Measurements from ENCODE around the gene APEX2.
"Not testable (repeated sequence)": the region's sequence is repeated elsewhere in the genome, so short reads cannot be mapped to it uniquely, and the experiment has no call there.

The APEX2 gene, protein sequence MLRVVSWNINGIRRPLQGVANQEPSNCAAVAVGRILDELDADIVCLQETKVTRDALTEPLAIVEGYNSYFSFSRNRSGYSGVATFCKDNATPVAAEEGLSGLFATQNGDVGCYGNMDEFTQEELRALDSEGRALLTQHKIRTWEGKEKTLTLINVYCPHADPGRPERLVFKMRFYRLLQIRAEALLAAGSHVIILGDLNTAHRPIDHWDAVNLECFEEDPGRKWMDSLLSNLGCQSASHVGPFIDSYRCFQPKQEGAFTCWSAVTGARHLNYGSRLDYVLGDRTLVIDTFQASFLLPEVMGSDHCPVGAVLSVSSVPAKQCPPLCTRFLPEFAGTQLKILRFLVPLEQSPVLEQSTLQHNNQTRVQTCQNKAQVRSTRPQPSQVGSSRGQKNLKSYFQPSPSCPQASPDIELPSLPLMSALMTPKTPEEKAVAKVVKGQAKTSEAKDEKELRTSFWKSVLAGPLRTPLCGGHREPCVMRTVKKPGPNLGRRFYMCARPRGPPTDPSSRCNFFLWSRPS

DNA sequence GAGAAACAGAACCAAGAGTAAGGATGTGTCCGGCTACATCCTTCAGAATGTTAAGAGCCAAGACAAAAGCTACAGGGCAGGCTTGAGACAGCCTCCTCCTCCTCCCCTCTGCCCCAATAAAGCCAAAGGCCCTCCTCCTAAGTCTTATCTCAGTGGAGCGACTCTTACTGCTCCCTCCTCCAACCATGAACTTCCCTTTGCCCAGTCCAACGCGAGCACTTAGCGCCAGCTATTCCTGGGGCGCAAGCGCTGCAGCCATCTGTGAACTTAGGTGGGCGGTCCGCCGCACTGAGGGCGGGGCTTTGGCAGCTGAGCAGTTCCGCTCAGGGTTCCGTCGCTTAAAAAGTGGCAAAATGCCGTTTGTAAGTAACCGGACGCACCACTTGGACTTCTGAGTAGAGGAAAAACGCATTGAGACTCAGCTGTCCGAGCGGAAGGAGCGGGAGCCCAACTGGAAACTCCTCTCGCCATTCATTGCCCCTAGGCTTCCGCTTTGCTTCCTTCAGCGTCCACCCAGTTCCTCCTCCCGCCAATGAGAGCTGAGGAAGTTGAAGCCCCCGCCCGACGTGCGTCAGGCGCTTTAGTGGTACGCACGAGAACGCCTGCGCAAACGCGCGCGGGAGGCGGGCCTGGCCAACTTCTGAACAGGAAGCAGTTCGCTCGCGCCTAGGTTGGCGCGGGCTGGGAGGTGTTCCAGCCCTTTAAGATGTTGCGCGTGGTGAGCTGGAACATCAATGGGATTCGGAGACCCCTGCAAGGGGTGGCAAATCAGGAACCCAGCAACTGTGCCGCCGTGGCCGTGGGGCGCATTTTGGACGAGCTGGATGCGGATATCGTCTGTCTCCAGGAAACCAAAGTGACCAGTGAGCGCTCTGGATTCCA, at the start of gene APEX2:
Gene APEX2, plus strand, starts transcription at position 647 of the 882 bp plus-strand sequence. Its CDS starts 60 bp downstream, at position 707.
- Histone ChIP-seq H3K4me1 (ENCODE audit: insufficient read depth, low read length) (peaks cover 6% of the 10 kb centered on the region), H3K9ac (ENCODE audit: low read length) (peak within 1 kb of the TSS; percentile 37), H3K9me3 (ENCODE audit: low read length) (no peaks in the 10 kb centered on the region), H3K27me3 (ENCODE audit: control insufficient read depth in 1 of 2, insufficient read depth in 2 of 2, low read length in 2 of 2) (no peaks in the 10 kb centered on the region), H3K4me3 (ENCODE audit: low read depth in 1 of 2, low read length in 2 of 2) (peak within 1 kb of the TSS; percentile 17 to 46), H3K36me3 (ENCODE audit: insufficient read depth, low read length) (peaks cover 10% of the 10 kb centered on the region), H3K27ac (ENCODE audit: low read depth, low read length) (peak within 1 kb of the TSS; percentile 73)

DNA sequence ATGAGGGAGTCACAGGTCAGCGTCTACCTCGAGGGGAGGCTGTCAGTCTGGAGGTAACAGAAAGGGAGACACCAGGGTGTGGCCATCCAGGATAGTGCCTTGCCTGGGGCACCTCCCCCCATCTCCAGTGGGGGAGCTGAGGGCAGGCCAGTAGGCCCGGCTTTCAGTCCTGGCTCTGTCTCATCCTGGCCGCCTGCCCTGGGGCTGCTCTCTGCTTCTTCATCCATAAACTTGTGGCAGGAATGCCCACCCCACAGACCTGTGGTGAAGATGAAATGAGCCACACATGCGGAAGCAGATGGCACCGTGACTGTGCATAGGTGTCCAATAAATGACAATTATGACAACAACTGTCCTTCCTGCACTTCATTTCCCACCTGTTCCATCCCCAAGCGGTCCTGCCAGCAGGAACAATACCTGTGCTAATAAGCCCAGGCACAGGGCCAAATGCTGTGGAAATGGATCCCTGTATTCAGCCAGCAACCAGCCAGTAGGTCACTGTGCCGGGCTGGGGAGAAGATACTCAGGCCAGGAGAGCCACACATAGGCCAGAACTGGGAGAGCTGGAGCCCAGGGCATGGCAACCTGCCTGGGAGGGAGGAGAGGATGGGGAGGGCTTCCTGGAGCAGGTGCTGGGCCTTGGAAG, 49.3 kb upstream of the APEX2 start:
- H3K4me1 ChIP-seq (ENCODE audit: insufficient read depth, low read length): no peaks in the 10 kb centered on the region
- H3K4me3 ChIP-seq (ENCODE audit: low read depth in 1 of 2, low read length in 2 of 2): no peak overlapping the region
- H3K9me3 ChIP-seq (ENCODE audit: low read length): no peaks in the 10 kb centered on the region
- H3K9ac ChIP-seq (ENCODE audit: low read length): no peak overlapping the region
- H3K27ac ChIP-seq (ENCODE audit: low read depth, low read length): no peak overlapping the region
- no peaks in the 10 kb centered on the region for H3K36me3 ChIP-seq (ENCODE audit: insufficient read depth, low read length)
- H3K27me3 ChIP-seq (ENCODE audit: control insufficient read depth in 1 of 2, insufficient read depth in 2 of 2, low read length in 2 of 2): peaks cover 0 to 5% of the 10 kb centered on the region in 2 donors

- Histone ChIP-seq H3K27me3 (ENCODE audit: control insufficient read depth in 1 of 2, insufficient read depth in 2 of 2, low read length in 2 of 2) (no peaks in the 10 kb centered on the region), H3K36me3 (ENCODE audit: insufficient read depth, low read length) (no peaks in the 10 kb centered on the region), H3K4me3 (ENCODE audit: low read depth in 1 of 2, low read length in 2 of 2) (no peak overlapping the region), H3K9me3 (ENCODE audit: low read length) (no peaks in the 10 kb centered on the region), H3K27ac (ENCODE audit: low read depth, low read length) (no peak overlapping the region), H3K4me1 (ENCODE audit: insufficient read depth, low read length) (no peaks in the 10 kb centered on the region), H3K9ac (ENCODE audit: low read length) (no peak overlapping the region)
Observed at GRCh38 chrX:54961750-54962149, 38.4 kb upstream of the APEX2 start.

- Histone ChIP-seq H3K27me3 (ENCODE audit: control insufficient read depth in 1 of 2, insufficient read depth in 2 of 2, low read length in 2 of 2) (no peaks in the 10 kb centered on the region), H3K36me3 (ENCODE audit: insufficient read depth, low read length) (no peaks in the 10 kb centered on the region), H3K27ac (ENCODE audit: low read depth, low read length) (no peak overlapping the region)
Observed at GRCh38 chrX:54964766-54965497, 35.2 kb upstream of the APEX2 start.

GRCh38 chrX:54977387-54977786, 22.8 kb upstream of the APEX2 start:
- Histone ChIP-seq H3K36me3 (ENCODE audit: insufficient read depth, low read length) (no peaks in the 10 kb centered on the region), H3K9ac (ENCODE audit: low read length) (no peak overlapping the region), H3K27me3 (ENCODE audit: control insufficient read depth in 1 of 2, insufficient read depth in 2 of 2, low read length in 2 of 2) (no peaks in the 10 kb centered on the region), H3K4me1 (ENCODE audit: insufficient read depth, low read length) (no peaks in the 10 kb centered on the region), H3K9me3 (ENCODE audit: low read length) (no peaks in the 10 kb centered on the region), H3K4me3 (ENCODE audit: low read depth in 1 of 2, low read length in 2 of 2) (no peak overlapping the region), H3K27ac (ENCODE audit: low read depth, low read length) (no peak overlapping the region)

More at GRCh38 chrX:54964766-54965497, 35.2 kb upstream of the APEX2 start:
- H3K9ac ChIP-seq (ENCODE audit: low read length): no peak overlapping the region
- no peak overlapping the region for H3K4me3 ChIP-seq (ENCODE audit: low read depth in 1 of 2, low read length in 2 of 2)
- H3K4me1 ChIP-seq (ENCODE audit: insufficient read depth, low read length): no peaks in the 10 kb centered on the region
- no peaks in the 10 kb centered on the region for H3K9me3 ChIP-seq (ENCODE audit: low read length)

DNA sequence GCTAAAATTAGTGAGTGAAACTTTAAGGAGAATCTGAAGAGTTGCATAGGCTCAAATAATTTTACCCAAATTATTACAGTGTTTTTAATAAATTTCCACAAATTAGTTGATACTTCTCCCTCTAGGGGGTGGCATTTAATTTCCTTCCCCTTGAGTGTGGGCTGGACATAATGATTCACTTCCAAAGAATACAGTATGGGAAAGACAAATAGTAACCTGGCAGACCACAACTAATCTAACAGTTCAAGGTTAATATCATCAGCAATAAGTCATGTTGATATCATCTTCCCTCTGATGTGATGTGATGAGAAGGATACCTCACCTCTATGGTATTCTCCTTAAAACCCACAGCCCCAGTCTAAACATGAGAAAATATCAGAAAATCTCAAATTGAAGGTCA, 21.7 kb upstream of the APEX2 start:
- no peaks in the 10 kb centered on the region for H3K4me1 ChIP-seq (ENCODE audit: insufficient read depth, low read length)
- no peaks in the 10 kb centered on the region for H3K9me3 ChIP-seq (ENCODE audit: low read length)
- no peak overlapping the region for H3K9ac ChIP-seq (ENCODE audit: low read length)
- H3K27ac ChIP-seq (ENCODE audit: low read depth, low read length): no peak overlapping the region
- H3K27me3 ChIP-seq (ENCODE audit: control insufficient read depth in 1 of 2, insufficient read depth in 2 of 2, low read length in 2 of 2): no peaks in the 10 kb centered on the region
- no peaks in the 10 kb centered on the region for H3K36me3 ChIP-seq (ENCODE audit: insufficient read depth, low read length)
- H3K4me3 ChIP-seq (ENCODE audit: low read depth in 1 of 2, low read length in 2 of 2): no peak overlapping the region

DNA sequence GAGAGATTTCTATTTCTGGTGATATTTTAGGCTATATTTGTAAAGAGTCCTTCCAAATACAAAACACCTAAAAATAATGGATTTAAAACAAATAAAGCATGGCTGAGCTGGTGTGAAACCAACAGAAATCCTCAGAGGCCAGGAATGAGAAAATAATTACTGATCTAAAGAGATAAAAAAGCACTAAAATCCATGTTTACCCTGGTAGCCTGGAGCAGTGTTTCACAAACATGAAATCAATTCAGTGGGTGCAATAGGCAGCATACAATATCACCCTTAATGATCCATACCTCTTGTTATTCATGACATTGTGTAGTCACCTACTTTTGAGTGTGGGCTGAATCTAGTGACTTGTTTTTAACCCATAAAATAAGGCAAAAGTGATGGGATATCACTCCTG, 20.7 kb upstream of the APEX2 start:
- Histone ChIP-seq H3K9me3 (ENCODE audit: low read length) (no peaks in the 10 kb centered on the region), H3K4me3 (ENCODE audit: low read depth in 1 of 2, low read length in 2 of 2) (no peak overlapping the region), H3K27ac (ENCODE audit: low read depth, low read length) (no peak overlapping the region), H3K9ac (ENCODE audit: low read length) (no peak overlapping the region), H3K36me3 (ENCODE audit: insufficient read depth, low read length) (no peaks in the 10 kb centered on the region), H3K4me1 (ENCODE audit: insufficient read depth, low read length) (no peaks in the 10 kb centered on the region), H3K27me3 (ENCODE audit: control insufficient read depth in 1 of 2, insufficient read depth in 2 of 2, low read length in 2 of 2) (no peaks in the 10 kb centered on the region)

DNA sequence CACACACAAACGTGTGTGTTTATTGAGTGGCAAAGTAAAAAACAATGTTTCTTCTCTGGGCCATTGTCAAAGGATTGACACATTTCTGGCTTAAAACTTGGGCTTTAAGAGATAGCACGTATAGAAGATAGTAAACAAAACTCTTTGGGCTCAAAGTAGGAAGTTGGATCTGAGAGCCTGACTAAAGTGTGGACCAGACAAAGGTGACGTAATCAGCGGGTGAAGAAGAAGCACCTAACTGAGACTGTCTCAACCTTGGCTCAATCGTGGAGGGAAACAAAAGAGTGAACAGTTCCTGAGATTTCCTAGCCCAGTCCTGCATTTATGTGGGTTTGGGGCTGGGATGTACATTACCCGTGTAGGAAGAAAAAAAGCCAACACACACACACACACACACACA, 19.8 kb upstream of the APEX2 start:
- Histone ChIP-seq H3K9ac (ENCODE audit: low read length) (no peak overlapping the region), H3K9me3 (ENCODE audit: low read length) (no peaks in the 10 kb centered on the region), H3K27ac (ENCODE audit: low read depth, low read length) (no peak overlapping the region), H3K4me3 (ENCODE audit: low read depth in 1 of 2, low read length in 2 of 2) (no peak overlapping the region), H3K27me3 (ENCODE audit: control insufficient read depth in 1 of 2, insufficient read depth in 2 of 2, low read length in 2 of 2) (no peaks in the 10 kb centered on the region), H3K36me3 (ENCODE audit: insufficient read depth, low read length) (no peaks in the 10 kb centered on the region), H3K4me1 (ENCODE audit: insufficient read depth, low read length) (no peaks in the 10 kb centered on the region)

DNA sequence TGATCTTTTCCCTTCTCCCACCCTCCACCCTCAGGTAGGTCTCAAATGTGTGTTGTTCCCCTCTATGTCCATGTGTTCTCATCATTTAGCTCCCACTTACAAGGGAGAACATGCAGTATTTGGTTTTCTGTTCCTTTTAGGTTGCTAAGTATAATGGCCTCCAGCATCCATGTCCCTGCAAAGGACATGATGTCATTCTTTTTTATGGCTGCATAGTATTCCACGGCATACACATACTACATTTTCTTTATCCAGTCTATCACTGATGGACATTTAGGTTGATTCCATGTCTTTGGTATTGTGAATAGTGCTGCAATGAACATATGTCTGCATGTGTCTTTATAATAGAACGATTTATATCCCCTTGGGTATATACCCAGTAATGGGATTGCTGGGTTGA, 16.9 kb upstream of the APEX2 start:
- H3K27ac ChIP-seq (ENCODE audit: low read depth, low read length); H3K27me3 ChIP-seq (ENCODE audit: control insufficient read depth in 1 of 2, insufficient read depth in 2 of 2, low read length in 2 of 2); H3K4me1 ChIP-seq (ENCODE audit: insufficient read depth, low read length); H3K9me3 ChIP-seq (ENCODE audit: low read length); H3K36me3 ChIP-seq (ENCODE audit: insufficient read depth, low read length); H3K9ac ChIP-seq (ENCODE audit: low read length); H3K4me3 ChIP-seq (ENCODE audit: low read depth in 1 of 2, low read length in 2 of 2): not testable (repeated sequence)

- Histone ChIP-seq H3K4me3 (ENCODE audit: low read depth in 1 of 2, low read length in 2 of 2) (no peak overlapping the region), H3K36me3 (ENCODE audit: insufficient read depth, low read length) (no peaks in the 10 kb centered on the region), H3K9me3 (ENCODE audit: low read length) (no peaks in the 10 kb centered on the region), H3K27ac (ENCODE audit: low read depth, low read length) (no peak overlapping the region), H3K27me3 (ENCODE audit: control insufficient read depth in 1 of 2, insufficient read depth in 2 of 2, low read length in 2 of 2) (no peaks in the 10 kb centered on the region), H3K4me1 (ENCODE audit: insufficient read depth, low read length) (no peaks in the 10 kb centered on the region), H3K9ac (ENCODE audit: low read length) (no peak overlapping the region)
Observed at GRCh38 chrX:54991706-54992105, 8.5 kb upstream of the APEX2 start.
